ENCODE measurements around the gene METTL21C. TPM values are rescaled to one million over a fixed set of nuclear protein-coding genes. Genes with fewer than 3 reads are reported as not detected.

The METTL21C gene
- polyA plus RNA-seq, 1 donor (not counting 4 experiments of a cell fraction or from before 2014, with no cell fraction given): not detected

- H3K4me1 ChIP-seq (ENCODE audit: control insufficient read depth, extremely low read depth, insufficient read depth, low read length): no peaks in the 10 kb centered on the region
- no peaks in the 10 kb centered on the region for H3K27me3 ChIP-seq (ENCODE audit: control insufficient read depth, extremely low read depth, insufficient read depth, low read length)
- peaks cover 4 to 7% of the 10 kb centered on the region in 2 experiments for H3K36me3 ChIP-seq (ENCODE audit: control insufficient read depth in 2 of 2, extremely low read depth in 1 of 2, insufficient read depth in 2 of 2, low read length in 2 of 2)
- dilution Hi-C loops (cut with MboI; ENCODE audit: extremely low pct_ligation_motif_present, low sequenced_read_pairs): no loop called here
- H3K4me2 ChIP-seq (ENCODE audit: control insufficient read depth, extremely low read depth, insufficient read depth, low read depth, low read length): no peak overlapping the region
- H3K79me2 ChIP-seq (ENCODE audit: control insufficient read depth, insufficient read depth, low read length): no peaks in the 10 kb centered on the region
- DNase-seq (ENCODE audit: low read depth, low spot score) (no peak), FAIRE-seq (no peak)
- no peak overlapping the region for H3K9ac ChIP-seq (ENCODE audit: control insufficient read depth, extremely low read depth, insufficient read depth, low read length)
- no peaks in the 10 kb centered on the region for H4K20me1 ChIP-seq (ENCODE audit: control insufficient read depth, extremely low read depth, insufficient read depth, low read length)
- H3K4me3 ChIP-seq (ENCODE audit: control insufficient read depth in 2 of 3, extremely low read depth in 1 of 3, insufficient read depth in 2 of 3, low read depth in 1 of 3, low read length in 3 of 3): no peak overlapping the region
- TF ChIP-seq EZH2 (IDR thresholded peaks at IDR 0.05; ENCODE audit: low read length): no peak
- no peak for TF ChIP-seq CTCF (optimal IDR thresholded peaks at IDR 0.05 in 1 of 3, IDR thresholded peaks at IDR 0.05 in 1 of 3, conservative IDR thresholded peaks at IDR 0.05 in 1 of 3; ENCODE audit: extremely low read depth in 1 of 3, insufficient read depth in 2 of 3, low read length in 3 of 3)
- H3K27ac ChIP-seq (ENCODE audit: control insufficient read depth, insufficient read depth, low read length): no peak overlapping the region
- H3K9me1 ChIP-seq (ENCODE audit: control insufficient read depth, extremely low read depth, insufficient read depth, low read length): no peaks in the 10 kb centered on the region
- no peak overlapping the region for H2AFZ ChIP-seq (ENCODE audit: control insufficient read depth, low read length)
- no peaks in the 10 kb centered on the region for H3K9me3 ChIP-seq (ENCODE audit: control insufficient read depth, low read depth, low read length)
These were observed 15.3 kb downstream of the METTL21C start for GRCh38 chr13:102679449-102680132.

- dilution Hi-C loops (cut with MboI; ENCODE audit: extremely low pct_ligation_motif_present, low sequenced_read_pairs): no loop called here
- Histone ChIP-seq H3K36me3 (ENCODE audit: control insufficient read depth in 2 of 2, extremely low read depth in 1 of 2, insufficient read depth in 2 of 2, low read length in 2 of 2) (peaks cover 4 to 7% of the 10 kb centered on the region in 2 experiments), H3K4me2 (ENCODE audit: control insufficient read depth, extremely low read depth, insufficient read depth, low read depth, low read length) (no peak overlapping the region), H3K79me2 (ENCODE audit: control insufficient read depth, insufficient read depth, low read length) (no peaks in the 10 kb centered on the region), H4K20me1 (ENCODE audit: control insufficient read depth, extremely low read depth, insufficient read depth, low read length) (no peaks in the 10 kb centered on the region), H3K27ac (ENCODE audit: control insufficient read depth, insufficient read depth, low read length) (no peak overlapping the region), H2AFZ (ENCODE audit: control insufficient read depth, low read length) (no peak overlapping the region), H3K4me3 (ENCODE audit: control insufficient read depth in 2 of 3, extremely low read depth in 1 of 3, insufficient read depth in 2 of 3, low read depth in 1 of 3, low read length in 3 of 3) (no peak overlapping the region), H3K9me3 (ENCODE audit: control insufficient read depth, low read depth, low read length) (no peaks in the 10 kb centered on the region), H3K4me1 (ENCODE audit: control insufficient read depth, extremely low read depth, insufficient read depth, low read length) (no peaks in the 10 kb centered on the region), H3K9ac (ENCODE audit: control insufficient read depth, extremely low read depth, insufficient read depth, low read length) (no peak overlapping the region), H3K27me3 (ENCODE audit: control insufficient read depth, extremely low read depth, insufficient read depth, low read length) (no peaks in the 10 kb centered on the region), H3K9me1 (ENCODE audit: control insufficient read depth, extremely low read depth, insufficient read depth, low read length) (no peaks in the 10 kb centered on the region)
- TF ChIP-seq EZH2 (IDR thresholded peaks at IDR 0.05; ENCODE audit: low read length) (no peak), CTCF (optimal IDR thresholded peaks at IDR 0.05 in 1 of 3, IDR thresholded peaks at IDR 0.05 in 1 of 3, conservative IDR thresholded peaks at IDR 0.05 in 1 of 3; ENCODE audit: extremely low read depth in 1 of 3, insufficient read depth in 2 of 3, low read length in 3 of 3) (no peak)
- FAIRE-seq (no peak), DNase-seq (ENCODE audit: low read depth, low spot score) (no peak)
These were observed 16.3 kb downstream of the METTL21C start for GRCh38 chr13:102678339-102679107.

Data from keratinocyte (primary cell).